ENCODE data around the gene MYO1D. TPM values are rescaled to one million over a fixed set of nuclear protein-coding genes. Genes with fewer than 3 reads are reported as not detected.
A peak's percentile ranks its signal among the peaks of the same experiment; 100 is the strongest.

MYO1D gene
- total RNA-seq, 2 donors from 2014 or later, result 14.7 to 22.6 TPM

DNA sequence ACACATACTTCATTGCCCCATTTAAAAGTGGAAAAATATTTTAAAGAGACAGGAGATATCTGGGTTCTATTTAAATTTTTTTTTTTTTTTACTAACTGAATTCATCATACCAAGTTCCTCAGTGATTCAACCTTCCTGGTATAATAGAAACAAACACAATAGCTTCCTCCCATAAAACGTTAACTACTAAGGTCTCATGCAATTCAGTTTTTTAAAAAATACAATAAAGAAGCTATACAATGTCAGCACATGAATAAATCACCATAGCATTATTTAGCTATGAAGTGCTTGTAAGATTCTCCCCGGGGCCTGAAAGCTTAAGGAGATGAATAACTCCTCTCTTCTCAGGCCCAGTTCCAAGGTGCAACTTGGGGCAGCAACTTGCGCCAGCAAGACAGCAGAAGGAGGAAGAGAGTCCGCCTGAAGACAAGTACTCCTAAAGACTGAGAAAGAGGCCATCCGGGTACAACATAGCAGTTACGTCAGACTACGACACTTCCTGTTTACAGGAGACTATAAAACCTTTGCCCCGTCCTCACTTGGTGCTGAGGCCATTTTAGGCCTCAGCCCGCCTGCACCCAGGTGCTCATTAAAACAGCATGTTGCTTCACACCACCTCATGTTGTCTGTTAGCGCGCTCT lies 81.5 kb downstream of the MYO1D start:
- no peak for ATAC-seq (replicated peaks in 1 of 2)
- Mint-ChIP-seq H3K36me3 (ENCODE audit: insufficient read depth in 2 of 2) (no peaks in the 10 kb centered on the region), H3K4me1 (ENCODE audit: low read depth) (no peaks in the 10 kb centered on the region), H3K9me3 (no peaks in the 10 kb centered on the region), H3K4me3 (no peak overlapping the region), H3K27me3 (ENCODE audit: low read depth) (peaks cover 10% of the 10 kb centered on the region), H3K27ac (no peak overlapping the region)
- no peak for DNase-seq

DNA sequence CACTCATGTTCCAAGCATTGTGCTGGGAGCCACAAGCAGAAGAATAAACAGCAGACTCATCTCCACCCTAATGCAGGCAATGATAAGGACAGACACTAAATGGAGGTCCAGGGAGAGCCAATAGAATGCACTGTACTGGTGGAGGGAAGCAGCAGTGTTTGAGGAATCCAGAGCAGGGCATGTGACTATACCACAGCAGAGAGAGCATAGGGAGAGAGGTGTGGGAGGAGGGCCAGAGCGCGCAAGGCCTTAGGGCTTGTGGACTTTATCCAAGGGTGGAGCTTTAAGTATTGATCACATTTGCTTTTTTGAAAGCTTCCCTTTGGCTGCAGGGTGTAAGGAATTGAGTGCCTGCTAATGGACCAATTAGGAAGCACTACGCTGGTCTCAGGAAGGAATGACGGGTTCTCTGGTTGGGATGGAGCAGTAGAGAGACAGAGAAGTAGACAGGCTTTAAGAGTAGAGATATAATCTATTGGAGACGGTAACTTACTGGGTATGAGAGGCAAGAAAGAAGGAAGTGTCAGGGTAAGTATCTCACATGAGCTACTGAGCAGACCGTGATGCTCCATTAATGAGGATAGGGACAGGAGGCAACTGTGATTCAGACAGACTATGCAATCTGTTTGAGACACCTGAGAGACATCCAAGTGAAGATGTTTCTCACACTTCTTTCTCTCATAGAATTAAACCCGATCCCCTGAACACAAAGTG lies 82.2 kb downstream of the MYO1D start:
- DNase-seq, result no peak
- H3K27ac Mint-ChIP-seq, result no peak overlapping the region
- no peak overlapping the region for H3K4me3 Mint-ChIP-seq
- no peaks in the 10 kb centered on the region for H3K36me3 Mint-ChIP-seq (ENCODE audit: insufficient read depth in 2 of 2)
- ATAC-seq (replicated peaks in 1 of 2), result no peak
- no peaks in the 10 kb centered on the region for H3K4me1 Mint-ChIP-seq (ENCODE audit: low read depth)
- H3K9me3 Mint-ChIP-seq, result no peaks in the 10 kb centered on the region
- peaks cover 10% of the 10 kb centered on the region for H3K27me3 Mint-ChIP-seq (ENCODE audit: low read depth)

DNA sequence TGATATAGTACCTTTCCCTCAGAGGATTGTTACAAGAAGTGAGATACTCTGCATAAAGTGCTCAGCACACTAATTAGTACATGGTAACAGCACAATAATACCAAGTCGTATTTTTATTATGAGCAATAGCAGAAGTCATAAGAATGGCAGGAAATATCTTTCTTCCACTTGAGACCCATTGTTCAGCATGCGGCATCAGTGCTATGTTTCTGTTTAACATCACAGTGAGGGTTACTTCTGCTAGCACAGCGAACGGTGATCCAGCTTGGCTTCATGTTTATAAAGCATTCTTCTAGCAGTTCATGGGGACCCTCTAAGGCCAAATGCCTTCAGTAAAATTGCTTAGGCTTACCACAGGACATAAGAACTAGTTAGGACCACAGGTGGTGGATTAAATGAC lies 83.1 kb downstream of the MYO1D start:
- H3K36me3 Mint-ChIP-seq (ENCODE audit: insufficient read depth in 2 of 2), result no peaks in the 10 kb centered on the region
- no peak overlapping the region for H3K4me3 Mint-ChIP-seq
- H3K27me3 Mint-ChIP-seq (ENCODE audit: low read depth), result peaks cover 1% of the 10 kb centered on the region
- ATAC-seq (replicated peaks in 1 of 2) (no peak), DNase-seq (no peak)
- no peaks in the 10 kb centered on the region for H3K4me1 Mint-ChIP-seq (ENCODE audit: low read depth)
- no peak overlapping the region for H3K27ac Mint-ChIP-seq
- H3K9me3 Mint-ChIP-seq, result no peaks in the 10 kb centered on the region

DNA sequence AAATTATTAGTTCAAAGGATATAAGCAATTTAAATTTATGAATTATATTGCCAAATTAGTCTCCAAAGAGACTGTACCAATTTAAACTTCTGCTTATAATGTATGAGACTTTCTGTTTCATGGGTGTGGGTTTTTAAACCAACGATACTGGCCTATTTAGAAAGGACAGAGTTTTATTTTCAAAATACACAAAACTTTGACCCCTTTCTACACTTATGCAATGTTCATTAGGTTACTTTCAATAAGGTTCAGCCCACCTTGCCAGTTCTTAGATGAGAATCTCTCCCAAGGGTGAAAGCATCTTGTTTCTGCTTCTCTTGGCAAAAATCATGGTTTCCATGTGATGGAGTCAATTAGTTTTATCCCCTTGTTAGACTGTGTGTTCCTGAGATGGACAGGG lies 84.7 kb downstream of the MYO1D start:
- Mint-ChIP-seq H3K4me3 (no peak overlapping the region), H3K27me3 (ENCODE audit: low read depth) (no peaks in the 10 kb centered on the region), H3K36me3 (ENCODE audit: insufficient read depth in 2 of 2) (no peaks in the 10 kb centered on the region), H3K4me1 (ENCODE audit: low read depth) (no peaks in the 10 kb centered on the region), H3K9me3 (no peaks in the 10 kb centered on the region), H3K27ac (no peak overlapping the region)
- no peak for ATAC-seq (replicated peaks in 1 of 2)
- no peak for DNase-seq

DNA sequence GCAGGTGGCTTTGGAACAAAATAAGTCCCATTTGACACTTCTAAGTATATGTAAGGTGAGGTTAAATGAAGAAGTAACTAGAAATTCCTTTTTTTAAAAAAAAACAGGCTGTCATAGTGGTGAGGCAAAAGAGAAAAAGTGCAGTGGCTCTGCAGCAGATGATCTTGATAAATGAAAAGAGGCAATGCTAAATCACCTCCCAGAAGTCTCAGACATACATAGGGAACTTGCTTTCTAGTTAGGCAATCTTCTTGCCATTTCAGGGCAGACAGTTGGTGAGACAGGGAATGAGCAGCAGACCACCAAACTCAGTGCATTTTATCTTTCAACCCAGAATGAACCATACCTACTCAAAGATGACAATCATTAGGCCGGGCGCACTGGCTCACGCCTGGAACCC lies 90.8 kb downstream of the MYO1D start:
- ATAC-seq (replicated peaks in 1 of 2) (no peak), DNase-seq (no peak)
- no peaks in the 10 kb centered on the region for H3K36me3 Mint-ChIP-seq (ENCODE audit: insufficient read depth in 2 of 2)
- no peaks in the 10 kb centered on the region for H3K4me1 Mint-ChIP-seq (ENCODE audit: low read depth)
- no peak overlapping the region for H3K27ac Mint-ChIP-seq
- H3K4me3 Mint-ChIP-seq, result no peak overlapping the region
- H3K27me3 Mint-ChIP-seq (ENCODE audit: low read depth), result no peaks in the 10 kb centered on the region
- no peaks in the 10 kb centered on the region for H3K9me3 Mint-ChIP-seq

DNA sequence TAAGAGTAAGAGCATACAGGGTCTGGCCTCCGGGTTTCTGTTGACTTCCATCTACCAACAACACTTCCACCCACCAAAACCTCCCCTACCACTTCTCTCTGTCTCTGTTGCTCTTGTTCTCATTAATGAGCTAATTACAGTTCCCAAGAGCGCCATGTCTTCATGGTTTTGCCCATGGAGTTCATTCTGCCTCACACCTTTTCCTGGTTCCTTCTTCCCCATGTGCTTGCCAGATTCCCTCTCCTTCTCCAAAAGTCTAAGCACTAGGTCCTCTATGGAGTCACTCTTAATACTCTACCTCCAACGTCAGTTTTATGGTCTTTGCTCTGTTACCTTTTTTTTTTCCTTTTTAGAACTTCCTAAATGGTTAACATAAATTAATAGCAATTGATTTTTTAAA lies 92.8 kb downstream of the MYO1D start:
- Mint-ChIP-seq H3K9me3 (no peaks in the 10 kb centered on the region), H3K36me3 (ENCODE audit: insufficient read depth in 2 of 2) (no peaks in the 10 kb centered on the region), H3K27me3 (ENCODE audit: low read depth) (no peaks in the 10 kb centered on the region), H3K4me3 (no peak overlapping the region), H3K27ac (no peak overlapping the region), H3K4me1 (ENCODE audit: low read depth) (no peaks in the 10 kb centered on the region)
- DNase-seq, result no peak
- ATAC-seq (replicated peaks in 1 of 2), result no peak

DNA sequence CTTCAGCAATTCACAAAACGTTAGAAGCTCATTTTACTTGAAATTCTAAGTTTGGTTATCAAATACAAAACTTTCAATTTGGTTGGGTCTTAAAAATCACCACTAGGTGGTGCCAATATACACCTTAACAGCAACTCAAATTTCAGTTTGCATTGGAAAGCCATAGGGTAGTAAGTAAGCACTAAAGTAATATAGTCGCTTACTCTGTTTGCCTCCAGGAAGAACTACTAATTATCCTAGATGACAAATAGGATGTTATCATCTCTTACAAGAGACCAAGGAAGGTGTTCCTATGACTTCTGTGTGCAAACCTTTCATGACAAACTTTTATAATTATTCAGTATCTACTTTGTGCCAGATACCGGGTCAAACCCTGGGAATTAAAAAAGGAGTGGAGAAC lies 93.3 kb downstream of the MYO1D start:
- Mint-ChIP-seq H3K4me1 (ENCODE audit: low read depth) (no peaks in the 10 kb centered on the region), H3K27me3 (ENCODE audit: low read depth) (no peaks in the 10 kb centered on the region), H3K27ac (no peak overlapping the region), H3K4me3 (no peak overlapping the region), H3K9me3 (no peaks in the 10 kb centered on the region), H3K36me3 (ENCODE audit: insufficient read depth in 2 of 2) (no peaks in the 10 kb centered on the region)
- peak in 1 of 2 donors; percentile 57 for ATAC-seq (replicated peaks in 1 of 2)
- DNase-seq, result peak in 1 of 2 donors; percentile 17

DNA sequence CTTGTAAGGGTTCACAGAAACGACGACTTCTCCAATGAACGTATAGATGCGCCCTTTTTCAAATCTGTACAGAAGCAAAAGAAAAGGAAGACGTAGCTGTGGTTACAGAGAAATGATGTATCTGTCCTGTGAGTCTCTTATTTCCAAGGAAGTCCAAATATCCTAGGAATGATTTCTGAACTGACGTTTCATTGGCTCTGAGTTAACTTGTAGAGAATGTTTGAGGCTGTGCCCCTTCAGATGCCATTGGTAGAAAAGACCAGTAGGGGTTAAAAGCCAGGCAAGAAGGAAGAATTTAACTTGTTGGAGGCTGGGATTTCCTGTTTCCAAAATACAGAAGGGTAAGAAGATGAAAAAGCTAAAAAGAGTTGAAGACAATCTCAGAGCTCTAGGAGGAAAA lies 96.2 kb downstream of the MYO1D start:
- no peak for DNase-seq
- H3K36me3 Mint-ChIP-seq (ENCODE audit: insufficient read depth in 2 of 2), result no peaks in the 10 kb centered on the region
- H3K27ac Mint-ChIP-seq, result no peak overlapping the region
- H3K4me1 Mint-ChIP-seq (ENCODE audit: low read depth), result no peaks in the 10 kb centered on the region
- ATAC-seq (replicated peaks in 1 of 2), result no peak
- no peaks in the 10 kb centered on the region for H3K27me3 Mint-ChIP-seq (ENCODE audit: low read depth)
- no peaks in the 10 kb centered on the region for H3K9me3 Mint-ChIP-seq
- H3K4me3 Mint-ChIP-seq, result no peak overlapping the region

DNA sequence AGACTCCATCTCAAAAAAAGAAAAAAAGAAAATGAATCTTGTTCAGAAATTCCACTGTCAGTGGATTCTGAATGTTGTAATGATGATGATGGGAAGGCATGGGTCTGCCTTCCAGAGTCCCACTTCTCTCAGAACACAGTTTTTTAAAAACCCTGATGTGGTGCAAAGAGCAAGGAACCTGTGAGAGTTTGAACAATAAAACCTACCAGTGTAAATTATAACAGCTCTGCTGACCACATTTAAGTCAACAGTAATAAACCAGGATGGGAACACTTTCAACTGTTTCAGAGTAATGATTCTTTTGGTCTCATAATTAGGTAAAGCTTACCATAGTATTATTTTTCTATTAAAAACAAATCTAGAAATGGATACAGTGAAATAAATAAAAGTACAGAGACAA lies 99.0 kb downstream of the MYO1D start:
- Mint-ChIP-seq H3K9me3 (no peaks in the 10 kb centered on the region), H3K27me3 (ENCODE audit: low read depth) (no peaks in the 10 kb centered on the region), H3K4me1 (ENCODE audit: low read depth) (no peaks in the 10 kb centered on the region), H3K27ac (no peak overlapping the region), H3K4me3 (no peak overlapping the region), H3K36me3 (ENCODE audit: insufficient read depth in 2 of 2) (no peaks in the 10 kb centered on the region)
- no peak for ATAC-seq (replicated peaks in 1 of 2)
- no peak for DNase-seq

DNA sequence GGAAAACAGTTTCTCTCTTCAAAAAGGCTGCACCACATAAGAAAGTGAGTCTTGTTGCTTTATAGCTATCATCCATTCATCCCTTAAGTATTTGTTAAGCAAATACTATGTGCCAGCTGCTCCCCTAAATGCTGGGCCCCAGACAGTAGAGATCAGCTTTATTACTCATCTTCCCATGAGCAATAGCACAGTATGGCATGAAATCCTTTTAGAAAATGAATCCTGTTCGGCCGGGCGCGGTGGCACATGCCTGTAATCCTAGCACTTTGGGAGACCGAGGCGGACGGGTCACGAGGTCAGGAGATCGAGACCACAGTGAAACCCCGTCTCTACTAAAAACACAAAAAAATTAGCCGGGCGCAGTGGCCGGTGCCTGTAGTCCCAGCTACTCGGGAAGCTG lies 99.5 kb downstream of the MYO1D start:
- no peaks in the 10 kb centered on the region for H3K36me3 Mint-ChIP-seq (ENCODE audit: insufficient read depth in 2 of 2)
- no peak for DNase-seq
- no peaks in the 10 kb centered on the region for H3K4me1 Mint-ChIP-seq (ENCODE audit: low read depth)
- H3K4me3 Mint-ChIP-seq, result no peak overlapping the region
- H3K27me3 Mint-ChIP-seq (ENCODE audit: low read depth), result no peaks in the 10 kb centered on the region
- no peaks in the 10 kb centered on the region for H3K9me3 Mint-ChIP-seq
- no peak overlapping the region for H3K27ac Mint-ChIP-seq
- no peak for ATAC-seq (replicated peaks in 1 of 2)

DNA sequence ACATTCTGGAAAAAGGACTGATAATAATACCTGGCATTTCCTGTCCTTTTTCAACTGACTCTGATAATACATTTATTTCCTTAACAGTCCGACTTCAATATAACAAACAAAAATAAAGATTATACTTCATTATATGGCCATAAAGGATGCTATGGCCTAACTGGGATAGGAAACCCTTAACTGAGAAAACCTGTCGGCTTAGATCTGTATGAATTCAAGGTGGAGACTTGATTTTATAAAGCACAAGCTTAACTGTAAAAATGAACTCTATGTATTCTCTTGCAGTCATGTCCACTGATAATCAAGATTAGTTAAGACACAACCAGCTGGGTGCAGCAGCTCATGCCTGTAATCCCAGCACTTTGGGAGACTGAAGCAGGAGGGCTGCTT lies 102.2 kb downstream of the MYO1D start:
- no peak overlapping the region for H3K4me3 Mint-ChIP-seq
- H3K27me3 Mint-ChIP-seq (ENCODE audit: low read depth), result no peaks in the 10 kb centered on the region
- DNase-seq (no peak), ATAC-seq (replicated peaks in 1 of 2) (no peak)
- H3K36me3 Mint-ChIP-seq (ENCODE audit: insufficient read depth in 2 of 2), result no peaks in the 10 kb centered on the region
- H3K4me1 Mint-ChIP-seq (ENCODE audit: low read depth), result no peaks in the 10 kb centered on the region
- no peak overlapping the region for H3K27ac Mint-ChIP-seq
- H3K9me3 Mint-ChIP-seq, result no peaks in the 10 kb centered on the region

DNA sequence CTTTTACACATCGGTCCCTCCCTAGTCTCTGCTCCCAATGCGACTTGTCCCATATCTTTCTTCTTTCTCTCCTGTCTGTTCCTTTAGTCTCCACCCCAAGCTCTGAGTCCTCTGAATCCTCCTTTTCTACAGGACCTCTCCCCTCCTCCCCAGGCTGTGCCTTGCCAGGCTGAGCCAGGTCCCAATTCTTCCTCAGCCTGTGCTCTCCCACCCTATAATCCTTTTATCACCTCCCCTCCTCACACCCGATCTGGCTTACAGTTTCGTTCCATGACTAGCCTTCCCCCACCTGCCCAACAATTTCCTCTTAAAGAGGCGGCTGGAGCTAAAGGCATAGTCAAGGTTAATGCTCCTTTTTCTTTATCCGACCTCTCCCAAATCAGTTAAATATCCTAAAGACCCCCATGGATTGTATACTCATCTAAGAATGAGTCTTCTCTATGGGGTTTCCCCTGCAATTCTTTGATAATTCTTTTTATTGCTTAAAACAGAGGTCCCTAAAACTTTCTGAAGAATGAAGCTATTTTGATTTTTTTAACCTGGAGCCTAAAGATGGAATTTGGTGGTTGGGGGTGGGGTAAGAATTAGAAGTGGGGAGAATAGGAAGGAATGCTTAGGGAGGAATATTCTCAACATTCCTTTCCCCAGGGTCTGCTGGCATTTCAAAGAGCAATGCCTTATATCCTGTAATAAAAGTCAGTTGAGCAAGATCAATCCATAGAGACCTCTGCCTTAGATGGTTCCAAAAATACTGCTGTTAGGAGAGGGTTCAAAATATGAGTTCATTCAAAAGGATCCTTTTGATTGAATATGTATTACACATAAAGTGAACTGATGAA lies 102.8 kb downstream of the MYO1D start:
- Mint-ChIP-seq H3K4me3 (no peak overlapping the region), H3K4me1 (ENCODE audit: low read depth) (no peaks in the 10 kb centered on the region), H3K27ac (no peak overlapping the region), H3K36me3 (ENCODE audit: insufficient read depth in 2 of 2) (no peaks in the 10 kb centered on the region), H3K27me3 (ENCODE audit: low read depth) (no peaks in the 10 kb centered on the region), H3K9me3 (no peaks in the 10 kb centered on the region)
- ATAC-seq (replicated peaks in 1 of 2) (no peak), DNase-seq (no peak)

DNA sequence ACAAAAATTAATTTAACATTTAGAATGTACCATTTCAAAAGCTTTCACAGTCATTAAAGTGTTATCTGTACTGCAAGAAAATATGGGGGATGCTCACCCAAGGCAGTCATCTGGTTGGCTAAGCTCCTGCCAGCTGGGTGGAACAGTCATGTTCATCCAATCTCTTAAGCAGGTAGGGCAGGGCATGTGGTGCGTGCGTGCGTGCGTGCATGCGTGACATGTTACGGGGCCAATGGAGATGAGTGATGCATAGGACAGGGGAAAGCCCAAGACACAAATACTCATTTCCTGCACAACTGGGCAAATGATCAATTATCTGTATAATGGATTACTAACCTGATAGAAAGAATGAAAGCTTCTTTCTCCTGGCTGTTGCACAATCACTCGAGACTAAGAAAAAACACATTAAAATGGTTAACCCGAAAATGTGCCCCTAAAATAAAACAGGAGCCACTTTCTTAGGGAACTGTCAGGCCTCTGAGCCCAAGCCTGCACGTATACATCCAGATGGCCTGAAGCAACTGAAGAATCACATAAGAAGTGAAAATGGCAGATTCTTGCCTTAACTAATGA lies 104.4 kb downstream of the MYO1D start:
- no peak overlapping the region for H3K27ac Mint-ChIP-seq
- H3K36me3 Mint-ChIP-seq (ENCODE audit: insufficient read depth in 2 of 2), result no peaks in the 10 kb centered on the region
- DNase-seq, result peak in 1 of 2 donors; percentile 27
- H3K27me3 Mint-ChIP-seq (ENCODE audit: low read depth), result no peaks in the 10 kb centered on the region
- no peaks in the 10 kb centered on the region for H3K9me3 Mint-ChIP-seq
- ATAC-seq (replicated peaks in 1 of 2), result peak in 1 of 2 donors; percentile 58
- H3K4me3 Mint-ChIP-seq, result no peak overlapping the region
- H3K4me1 Mint-ChIP-seq (ENCODE audit: low read depth), result no peaks in the 10 kb centered on the region

Data from activated T-cell treated with anti-CD3 and anti-CD28 coated beads, Interleukin-2, amount 50 U/mL, for 72 hours (primary cell).